Naive thymus-derived CD4-positive, alpha-beta T cell (primary cell): ENCODE measurements around the gene PTN. TPM values are rescaled to one million over a fixed set of nuclear protein-coding genes. Genes with fewer than 3 reads are reported as not detected.

Experiments
- ATAC-seq: fragments of 150-1000 bp; cut with Tn5 transposase; 2 replicates; pipeline ENCODE4 v1.10.0; 2021; ENCODE audit warnings: mild to moderate bottlenecking, moderate library complexity
- CTCF ChIA-PET: fragments of 350-600 bp; sonication (Branson Sonifier 250); formaldehyde crosslinking; loops from one replicate; lab custom pipeline; 2021; ENCODE audit warnings: antibody characterized with exemption; lab: Charles Lee
- POLR2A ChIA-PET: fragments of 350-600 bp; sonication (Branson Sonifier 250); formaldehyde crosslinking; loops from one replicate; lab custom pipeline; 2021; ENCODE audit warnings: antibody characterized with exemption, inconsistent platforms; lab: Charles Lee
- DNase-seq, 9 donors: peaks; one replicate each; pipeline versions ENCODE4 v3.0.0 to v3.0.0-alpha.2; 2020 to 2022; ENCODE audit warnings: mixed read lengths in 1 of 9
- H3K27ac ChIP-seq: one replicate; pipeline ENCODE4 v1.7.0; 2013; ENCODE audit warnings: mild to moderate bottlenecking, low read depth, low read length, moderate library complexity
- H3K27me3 ChIP-seq, 2 donors: one replicate each; pipeline ENCODE4 v1.7.0; 2013; ENCODE audit warnings: low read length in 2 of 2, mild to moderate bottlenecking in 2 of 2, moderate library complexity in 2 of 2; ENCODE audit not compliant: control insufficient read depth in 2 of 2, insufficient read depth in 2 of 2
- H3K36me3 ChIP-seq, 3 experiments: 1 replicate in 2 of 3; 2 replicates in 1 of 3; pipeline ENCODE4 v1.7.0; 2013; ENCODE audit warnings: low read length in 3 of 3, mild to moderate bottlenecking in 3 of 3, moderate library complexity in 1 of 3; ENCODE audit not compliant: insufficient read depth in 3 of 3, control insufficient read depth in 2 of 3
- H3K4me1 ChIP-seq, 2 donors: one replicate each; pipeline ENCODE4 v1.7.0; 2013; ENCODE audit warnings: low read length in 2 of 2, mild to moderate bottlenecking in 2 of 2, moderate library complexity in 1 of 2; ENCODE audit not compliant: control insufficient read depth in 2 of 2, insufficient read depth in 2 of 2
- H3K4me3 ChIP-seq: 2 replicates; pipeline ENCODE4 v1.7.0; 2013; ENCODE audit warnings: mild to moderate bottlenecking, low read length
- H3K9me3 ChIP-seq, 3 experiments: 1 replicate in 2 of 3; 2 replicates in 1 of 3; pipeline ENCODE4 v1.7.0; 2013; ENCODE audit warnings: low read length in 3 of 3; ENCODE audit not compliant: control insufficient read depth in 2 of 3
- H3K27ac Mint-ChIP-seq, 9 donors: one replicate each; pipeline ENCODE4 v1.8.0; 2020 to 2022; ENCODE audit warnings: mixed read lengths in 9 of 9, mild to moderate bottlenecking in 8 of 9, moderate library complexity in 5 of 9, inconsistent platforms in 2 of 9
- H3K27me3 Mint-ChIP-seq, 5 donors: one replicate each; pipeline ENCODE4 v1.8.0; 2021 to 2022; ENCODE audit warnings: mixed read lengths in 5 of 5, mild to moderate bottlenecking in 1 of 5
- H3K36me3 Mint-ChIP-seq, 5 donors: one replicate each; pipeline ENCODE4 v1.8.0; 2020 to 2022; ENCODE audit warnings: mixed read lengths in 5 of 5, mild to moderate bottlenecking in 3 of 5, inconsistent platforms in 1 of 5
- H3K4me1 Mint-ChIP-seq, 7 donors: one replicate each; pipeline ENCODE4 v1.8.0; 2020 to 2022; ENCODE audit warnings: mixed read lengths in 7 of 7, mild to moderate bottlenecking in 3 of 7, inconsistent platforms in 1 of 7
- H3K4me3 Mint-ChIP-seq, 10 donors: one replicate each; pipeline ENCODE4 v1.8.0; 2020 to 2022; ENCODE audit warnings: mild to moderate bottlenecking in 10 of 10, mixed read lengths in 10 of 10, moderate library complexity in 6 of 10, inconsistent platforms in 2 of 10
- H3K9me3 Mint-ChIP-seq, 11 donors: one replicate each; pipeline ENCODE4 v1.8.0; 2020 to 2022; ENCODE audit warnings: mixed read lengths in 11 of 11, mild to moderate bottlenecking in 4 of 11, inconsistent platforms in 1 of 11, moderate library complexity in 1 of 11
- intact Hi-C, 2 donors: fragments of 100-400 bp; cut with micrococcal nuclease; formaldehyde crosslinking; loops; one replicate each; pipeline ENCODE4 v1.15.1; 2023
- polyA plus RNA-seq, 2 donors: library from polyadenylated mRNA; unstranded; fragments of 300-500 nt; fragmentation: Illumina TruSeq; gene quantifications; one replicate each; pipeline ENCODE4 v1.2.3, GENCODE V29; 2021
- total RNA-seq, 6 experiments: library from RNA in 5 of 6; stranded (reverse) in 5 of 6; gene quantifications; 1 replicate in 5 of 6; 2 replicates in 1 of 6; pipeline ENCODE4 v1.2.3 and lab custom pipeline; 2021 to 2026

The PTN gene
- total and polyA plus RNA-seq, 7 experiments from 2014 or later = not detected

DNA sequence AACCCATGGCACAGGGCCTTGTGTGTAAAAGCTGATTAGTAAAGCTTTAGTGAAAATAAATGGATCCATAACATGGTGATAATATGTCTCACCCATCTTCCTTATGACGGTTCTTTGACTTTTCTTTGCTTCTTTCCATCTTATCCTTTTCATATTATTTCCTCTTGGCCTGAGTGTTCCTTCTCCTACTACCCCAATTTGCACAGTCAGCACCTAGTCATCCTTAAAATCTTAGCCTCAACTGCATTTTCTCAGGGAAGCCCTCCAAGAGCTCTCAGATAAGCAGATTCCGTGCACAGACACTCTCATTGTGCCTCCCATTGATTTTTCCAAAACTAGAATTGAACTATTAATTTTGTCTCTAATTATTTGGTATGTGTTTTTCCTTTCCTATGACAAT, 112.4 kb downstream of the PTN start:
- Mint-ChIP-seq H3K27ac (no peak overlapping the region), H3K9me3 (peaks cover 0 to 8% (median 2%) of the 10 kb centered on the region in 11 donors), H3K27me3 (peaks cover 0 to 3% (median 0%) of the 10 kb centered on the region in 5 donors), H3K4me1 (no peaks in the 10 kb centered on the region), H3K4me3 (no peak overlapping the region), H3K36me3 (no peaks in the 10 kb centered on the region)
- Histone ChIP-seq H3K27ac (no peak overlapping the region), H3K36me3 (no peaks in the 10 kb centered on the region), H3K4me1 (no peaks in the 10 kb centered on the region), H3K27me3 (no peaks in the 10 kb centered on the region), H3K9me3 (no peaks in the 10 kb centered on the region), H3K4me3 (no peak overlapping the region)
- POLR2A ChIA-PET = no interaction called here
- intact Hi-C loops = no loop called here
- DNase-seq = no peak
- CTCF ChIA-PET = no interaction called here
- no peak for ATAC-seq

DNA sequence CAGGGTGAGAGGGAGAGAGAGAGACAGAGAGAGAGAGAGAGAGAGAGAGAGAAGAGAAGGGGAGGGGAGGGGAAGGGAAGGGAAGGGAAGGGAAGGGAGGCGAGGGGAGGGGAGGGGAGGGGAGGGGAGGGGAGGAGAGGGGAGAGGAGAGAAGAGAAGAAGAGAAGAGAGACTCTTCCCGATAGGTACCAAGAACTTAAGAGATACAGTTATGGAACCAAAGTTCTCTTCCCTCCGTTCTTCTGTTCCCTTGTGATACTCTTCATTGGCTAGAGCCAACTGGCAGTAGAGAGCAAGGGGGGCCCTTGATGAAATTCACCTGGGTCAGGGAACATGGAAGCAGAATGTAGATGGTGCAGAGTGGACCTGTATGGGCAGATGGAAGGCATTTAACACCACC, 122.1 kb downstream of the PTN start:
- no peaks in the 10 kb centered on the region for H3K36me3 Mint-ChIP-seq
- no peak overlapping the region for H3K4me3 Mint-ChIP-seq
- ChIA-PET CTCF (no interaction called here), POLR2A (no interaction called here)
- H3K27me3 Mint-ChIP-seq = no peaks in the 10 kb centered on the region
- Histone ChIP-seq H3K36me3 (no peaks in the 10 kb centered on the region), H3K9me3 (no peaks in the 10 kb centered on the region), H3K27ac (no peak overlapping the region), H3K4me3 (no peak overlapping the region), H3K27me3 (no peaks in the 10 kb centered on the region), H3K4me1 (no peaks in the 10 kb centered on the region)
- peaks cover 0 to 11% (median 6%) of the 10 kb centered on the region in 11 donors for H3K9me3 Mint-ChIP-seq
- no peak for ATAC-seq
- H3K4me1 Mint-ChIP-seq = no peaks in the 10 kb centered on the region
- DNase-seq = no peak
- intact Hi-C loops = no loop called here
- no peak overlapping the region for H3K27ac Mint-ChIP-seq

DNA sequence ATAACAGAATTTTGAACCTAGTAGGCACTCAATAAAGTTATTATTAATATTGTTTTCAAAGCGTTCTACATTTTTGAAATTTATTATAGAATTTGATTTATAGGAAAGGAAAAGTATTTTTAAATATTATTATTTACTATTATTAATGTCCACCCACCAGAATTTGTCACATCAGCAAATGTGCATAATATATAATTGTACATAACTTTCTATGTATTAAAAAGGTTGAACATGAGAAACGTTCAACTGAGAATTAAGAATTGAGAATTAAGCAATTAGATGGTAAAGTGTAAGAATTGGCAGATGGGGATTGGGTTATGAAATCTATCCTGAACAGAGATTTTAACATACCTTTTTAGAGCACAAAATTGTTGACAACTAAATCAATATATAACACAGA, 129.8 kb downstream of the PTN start:
- ChIA-PET CTCF (no interaction called here), POLR2A (no interaction called here)
- no peak overlapping the region for H3K4me3 ChIP-seq
- H3K4me1 Mint-ChIP-seq = no peaks in the 10 kb centered on the region
- H3K9me3 ChIP-seq = peaks cover 0 to 3% (median 0%) of the 10 kb centered on the region in 3 experiments
- no peak overlapping the region for H3K27ac ChIP-seq
- no peaks in the 10 kb centered on the region for H3K27me3 Mint-ChIP-seq
- DNase-seq (no peak), ATAC-seq (no peak)
- H3K36me3 Mint-ChIP-seq = peaks cover 0 to 4% (median 0%) of the 10 kb centered on the region in 5 donors
- intact Hi-C loops = no loop called here
- H3K27ac Mint-ChIP-seq = no peak overlapping the region
- H3K4me1 ChIP-seq = no peaks in the 10 kb centered on the region
- H3K9me3 Mint-ChIP-seq = peaks cover 5 to 23% (median 12%) of the 10 kb centered on the region in 11 donors
- H3K27me3 ChIP-seq = no peaks in the 10 kb centered on the region
- H3K36me3 ChIP-seq = no peaks in the 10 kb centered on the region
- no peak overlapping the region for H3K4me3 Mint-ChIP-seq

DNA sequence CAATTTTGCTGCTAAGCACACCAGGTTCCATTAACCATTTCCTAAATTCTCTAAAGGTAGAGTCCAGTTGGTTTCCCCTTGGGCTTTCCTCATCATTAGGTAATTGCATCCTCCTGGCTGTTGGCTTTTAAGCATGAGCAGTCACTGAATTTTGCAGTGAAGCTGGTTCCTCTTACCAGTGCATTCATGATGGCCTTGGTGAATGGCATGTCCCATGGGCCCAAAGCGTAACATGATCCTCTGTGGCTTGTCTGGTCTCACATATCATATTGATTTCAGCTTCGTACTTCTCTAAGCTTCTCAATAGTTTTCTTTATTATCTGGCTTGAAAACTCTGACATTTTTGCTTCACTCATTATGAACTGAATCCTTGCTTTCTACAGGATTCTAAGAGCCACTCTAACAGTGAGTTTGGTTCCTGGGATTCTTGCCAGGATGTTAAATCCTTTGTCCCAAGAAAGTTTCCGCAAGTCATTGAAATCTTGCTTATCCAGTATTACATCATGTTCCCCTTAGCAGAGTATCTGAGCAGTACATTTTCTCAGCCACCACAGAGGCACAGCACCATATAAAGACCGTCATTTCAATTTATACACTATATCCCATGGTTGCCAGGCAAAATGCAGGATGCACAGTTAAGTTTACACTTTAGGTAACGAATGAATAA, 134.2 kb downstream of the PTN start:
- CTCF ChIA-PET = no interaction called here
- H3K4me1 Mint-ChIP-seq = no peaks in the 10 kb centered on the region

DNA sequence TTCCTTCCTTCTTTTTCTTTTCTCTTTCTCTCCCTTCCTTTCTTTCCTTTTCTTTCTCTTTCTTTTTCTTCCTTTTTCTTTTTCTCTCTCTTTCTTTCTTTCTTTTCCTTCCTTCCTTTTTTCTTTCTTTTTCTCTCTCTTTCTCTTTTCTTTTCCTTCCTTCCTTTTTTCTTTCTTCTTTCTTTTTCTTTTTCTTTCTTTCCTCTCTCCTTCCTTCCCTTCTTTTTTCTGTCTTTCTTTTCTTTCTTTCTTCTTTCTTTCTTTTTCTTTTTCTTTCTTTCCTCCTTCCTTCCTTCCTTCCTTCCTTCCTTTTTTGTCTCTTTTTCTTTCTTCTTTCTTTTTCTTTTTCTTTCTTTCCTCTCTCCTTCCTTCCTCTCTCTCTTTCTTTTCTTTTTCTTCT, 136.8 kb downstream of the PTN start:
- ChIA-PET CTCF (no interaction called here), POLR2A (no interaction called here)
- no peak for DNase-seq
- Mint-ChIP-seq H3K27me3 (no peaks in the 10 kb centered on the region), H3K4me3 (no peak overlapping the region), H3K36me3 (no peaks in the 10 kb centered on the region), H3K27ac (no peak overlapping the region), H3K4me1 (no peaks in the 10 kb centered on the region), H3K9me3 (peaks cover 3 to 21% (median 11%) of the 10 kb centered on the region in 11 donors)
- no peak overlapping the region for H3K4me3 ChIP-seq
- H3K4me1 ChIP-seq = no peaks in the 10 kb centered on the region
- no peaks in the 10 kb centered on the region for H3K36me3 ChIP-seq
- no peaks in the 10 kb centered on the region for H3K27me3 ChIP-seq
- H3K9me3 ChIP-seq = peaks cover 0 to 3% (median 0%) of the 10 kb centered on the region in 3 experiments
- intact Hi-C loops = no loop called here
- ATAC-seq = no peak
- H3K27ac ChIP-seq = no peak overlapping the region

More for the DNA sequence above, 134.2 kb downstream of the PTN start:
- Histone ChIP-seq H3K27me3 (no peaks in the 10 kb centered on the region), H3K27ac (no peak overlapping the region), H3K9me3 (peaks cover 0 to 3% (median 0%) of the 10 kb centered on the region in 3 experiments), H3K4me1 (no peaks in the 10 kb centered on the region), H3K4me3 (no peak overlapping the region), H3K36me3 (no peaks in the 10 kb centered on the region)
- H3K4me3 Mint-ChIP-seq = no peak overlapping the region
- peaks cover 3 to 24% (median 9%) of the 10 kb centered on the region in 11 donors for H3K9me3 Mint-ChIP-seq
- H3K27me3 Mint-ChIP-seq = no peaks in the 10 kb centered on the region
- no peaks in the 10 kb centered on the region for H3K36me3 Mint-ChIP-seq
- DNase-seq = no peak
- no peak overlapping the region for H3K27ac Mint-ChIP-seq
- intact Hi-C loops = no loop called here
- POLR2A ChIA-PET = no interaction called here
- no peak for ATAC-seq

DNA sequence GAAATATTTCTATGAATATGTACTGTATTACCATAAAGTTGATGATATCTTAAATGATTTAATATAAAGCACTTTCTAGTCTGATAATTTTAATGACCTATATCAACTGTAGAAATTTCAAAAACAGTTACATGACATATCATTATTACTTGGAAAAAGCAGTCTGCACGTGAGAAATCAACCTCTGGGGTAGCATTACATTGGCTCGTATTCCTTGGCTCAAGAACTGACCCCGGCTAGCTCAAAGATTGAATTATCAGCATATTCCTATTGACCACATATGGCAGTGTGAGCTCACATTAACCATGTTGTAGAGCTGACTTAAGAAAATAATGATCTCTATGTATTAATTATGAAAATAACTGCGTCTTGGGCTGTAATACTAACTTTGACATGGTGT, 139.3 kb downstream of the PTN start:
- Mint-ChIP-seq H3K27ac (no peak overlapping the region), H3K36me3 (no peaks in the 10 kb centered on the region), H3K4me3 (no peak overlapping the region), H3K4me1 (no peaks in the 10 kb centered on the region), H3K9me3 (peaks cover 3 to 21% (median 8%) of the 10 kb centered on the region in 11 donors), H3K27me3 (no peaks in the 10 kb centered on the region)
- Histone ChIP-seq H3K27me3 (no peaks in the 10 kb centered on the region), H3K27ac (no peak overlapping the region), H3K9me3 (peaks cover 0 to 3% (median 0%) of the 10 kb centered on the region in 3 experiments), H3K4me3 (no peak overlapping the region), H3K36me3 (no peaks in the 10 kb centered on the region), H3K4me1 (no peaks in the 10 kb centered on the region)
- ATAC-seq (no peak), DNase-seq (no peak)
- POLR2A ChIA-PET = no interaction called here
- intact Hi-C loops = no loop called here
- CTCF ChIA-PET = no interaction called here

DNA sequence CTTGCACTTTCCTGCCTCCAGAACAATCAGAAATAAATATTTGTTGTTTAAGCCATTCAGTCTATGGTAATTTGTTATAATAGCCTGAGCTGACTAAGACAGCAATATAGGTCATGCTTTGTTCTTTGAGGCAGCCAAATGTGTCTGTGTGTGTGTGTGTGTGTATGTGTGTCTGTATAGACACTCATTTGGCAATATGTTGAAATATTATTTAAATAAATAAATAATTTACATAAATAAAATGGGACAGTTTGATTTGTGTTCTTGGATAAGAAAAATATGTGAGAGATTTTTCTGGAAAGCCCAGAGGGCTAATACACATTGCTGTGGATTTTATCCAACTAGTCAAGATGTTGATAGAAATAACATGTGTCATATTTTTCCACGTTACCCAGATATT, 140.2 kb downstream of the PTN start:
- CTCF ChIA-PET = no interaction called here

More for the DNA sequence above, 140.2 kb downstream of the PTN start:
- Histone ChIP-seq H3K27ac (no peak overlapping the region), H3K4me3 (no peak overlapping the region), H3K9me3 (peaks cover 0 to 3% (median 0%) of the 10 kb centered on the region in 3 experiments), H3K27me3 (no peaks in the 10 kb centered on the region), H3K4me1 (no peaks in the 10 kb centered on the region), H3K36me3 (no peaks in the 10 kb centered on the region)
- DNase-seq = no peak
- no peak for ATAC-seq
- H3K36me3 Mint-ChIP-seq = no peaks in the 10 kb centered on the region
- H3K9me3 Mint-ChIP-seq = peaks cover 3 to 21% (median 8%) of the 10 kb centered on the region in 11 donors
- H3K27ac Mint-ChIP-seq = no peak overlapping the region
- no peaks in the 10 kb centered on the region for H3K27me3 Mint-ChIP-seq
- H3K4me3 Mint-ChIP-seq = no peak overlapping the region
- intact Hi-C loops = no loop called here
- H3K4me1 Mint-ChIP-seq = no peaks in the 10 kb centered on the region
- POLR2A ChIA-PET = no interaction called here
